ENCODE data around the gene RAI1. TPM values are rescaled to one million over a fixed set of nuclear protein-coding genes. Genes with fewer than 3 reads are reported as not detected.

RAI1 gene
- total and polyA plus RNA-seq, 2 of the 8 experiments (the other 6 are each of a cell fraction or from before 2014, with no cell fraction given) = 0.39 to 1.2 TPM

- Histone ChIP-seq H2BK20ac (ENCODE audit: low read length) (no peak overlapping the region), H2BK5ac (ENCODE audit: low read depth, low read length) (no peak overlapping the region), H3K36me3 (ENCODE audit: control insufficient read depth in 2 of 4, insufficient read depth in 4 of 4, low read length in 3 of 4) (no peaks in the 10 kb centered on the region), H4K8ac (ENCODE audit: extremely low read depth, insufficient read depth, low read length) (no peak overlapping the region; the same call in 1 of the 2 replicates), H3K4me1 (replicated peaks in 1 of 4; ENCODE audit: control insufficient read depth in 3 of 4, insufficient read depth in 4 of 4, low read length in 3 of 4) (peaks cover 5 to 31% (median 22%) of the 10 kb centered on the region in 4 experiments), H3K23me2 (ENCODE audit: low read depth, low read length) (peaks cover 3% of the 10 kb centered on the region; the same call in 1 of the 2 replicates), H2AFZ (ENCODE audit: low read length) (no peak overlapping the region), H3K4me3 (ENCODE audit: extremely low read depth in 1 of 4, insufficient read depth in 2 of 4, low read depth in 3 of 4, low read length in 4 of 4) (no peak overlapping the region), H3K18ac (ENCODE audit: extremely low read depth, low read length) (no peak overlapping the region), H3K14ac (ENCODE audit: insufficient read length) (no peak overlapping the region), H4K5ac (ENCODE audit: insufficient read length, low read depth, low read length) (no peak overlapping the region), H2AK5ac (ENCODE audit: low read depth, low read length) (0 out of 2 replicates have a peak overlapping the region, but pooled peaks have one; percentile 39), H3K56ac (replicated peaks; ENCODE audit: insufficient read length, low read depth, low read length) (no peak overlapping the region), H3K9ac (replicated peaks in 1 of 4; ENCODE audit: extremely low read depth in 1 of 4, low read depth in 3 of 4, low read length in 3 of 4) (no peak overlapping the region), H3K27me3 (replicated peaks in 1 of 4; ENCODE audit: control insufficient read depth in 3 of 4, extremely low read depth in 1 of 4, insufficient read depth in 3 of 4, low read length in 3 of 4) (peaks cover 0 to 28% (median 20%) of the 10 kb centered on the region in 4 experiments; a peak in 6 of 7 replicates), H3K27ac (ENCODE audit: low read depth, low read length) (no peak overlapping the region), H2BK15ac (ENCODE audit: low read length) (0 out of 2 replicates have a peak overlapping the region, but pooled peaks have one; percentile 88), H3K4me2 (ENCODE audit: insufficient read depth in 1 of 2, low read depth in 2 of 2, low read length in 2 of 2) (no peak overlapping the region), H2BK120ac (replicated peaks; ENCODE audit: low read depth, low read length) (no peak overlapping the region), H3K79me2 (ENCODE audit: control insufficient read depth in 1 of 2, insufficient read depth in 2 of 2, low read length in 2 of 2) (no peaks in the 10 kb centered on the region), H3K9me3 (ENCODE audit: insufficient read depth in 2 of 2, low read depth in 1 of 2, low read length in 1 of 2) (no peaks in the 10 kb centered on the region), H4K91ac (replicated peaks; ENCODE audit: insufficient read length, low read length) (no peak overlapping the region), H3K23ac (ENCODE audit: insufficient read length) (no peak overlapping the region), H3K79me1 (ENCODE audit: low read depth, low read length) (no peaks in the 10 kb centered on the region), H2BK12ac (ENCODE audit: low read depth, low read length) (0 out of 2 replicates have a peak overlapping the region, but pooled peaks have one; percentile 27), H4K20me1 (replicated peaks in 1 of 2; ENCODE audit: control insufficient read depth in 1 of 2, insufficient read depth in 2 of 2, low read length in 2 of 2) (peaks cover 0 to 6% of the 10 kb centered on the region in 2 experiments), H3K4ac (replicated peaks; ENCODE audit: insufficient read length, low read depth, low read length) (no peak overlapping the region)
- WGBS, 2 experiments (ENCODE audit: extremely low coverage in 1 of 2, insufficient coverage in 1 of 2, insufficient read length in 1 of 2, insufficient replicate concordance in 2 of 2, low coverage in 1 of 2, low lambda C conversion rate in 2 of 2, missing lambda C conversion rate in 1 of 2) = 89% methylated on average over 31 of the region's 31 CpGs; no CpG with 5 or more reads in 1 of the 2 experiments
- DNase-seq (ENCODE audit: low read depth in 1 of 2, low spot score in 2 of 2) (no peak), FAIRE-seq (no peak)
- ChIA-PET POLR2A (ENCODE audit: partially characterized antibody) (interaction anchor here (0.8 to 3.6 kb wide), 7 partner anchors 9 to 43 kb away, joined by 3 to 20 read pairs (median 4); no protein-coding TSS in a partner anchor), CTCF (ENCODE audit: partially characterized antibody) (interaction anchor here (0.8 to 3.4 kb wide), 5 partner anchors 10 to 51 kb away, joined by 3 to 13 read pairs (median 3); no protein-coding TSS in a partner anchor)
- TF ChIP-seq ZNF274 (IDR thresholded peaks at IDR 0.05; ENCODE audit: borderline replicate concordance, extremely low read depth, low read length) = no peak
- no peak for TF ChIP-seq BACH1 (IDR thresholded peaks at IDR 0.05; ENCODE audit: low read length)
- TF ChIP-seq YY1 (IDR thresholded peaks at IDR 0.05; ENCODE audit: low read depth, low read length) = no peak
- TF ChIP-seq TAF7 (optimal IDR thresholded peaks at IDR 0.05; ENCODE audit: borderline replicate concordance, low read depth, low read length) = no peak
- TF ChIP-seq SP4 (IDR thresholded peaks at IDR 0.05; ENCODE audit: low read length) = no peak
- no peak for TF ChIP-seq ATF2 (IDR thresholded peaks at IDR 0.05; ENCODE audit: low read length)
- TF ChIP-seq TCF12 (IDR thresholded peaks at IDR 0.05; ENCODE audit: low read depth, low read length) = no peak
- no peak for TF ChIP-seq GABPA (IDR thresholded peaks at IDR 0.05; ENCODE audit: borderline replicate concordance, insufficient read depth, low read length)
- no peak for TF ChIP-seq USF2 (IDR thresholded peaks at IDR 0.05; ENCODE audit: low read length)
- TF ChIP-seq BCL11A (IDR thresholded peaks at IDR 0.05; ENCODE audit: low read depth in 2 of 2, low read length in 2 of 2) = no peak
- no peak for TF ChIP-seq KDM4A (IDR thresholded peaks at IDR 0.05; ENCODE audit: low read depth, low read length, severe bottlenecking)
Measured at GRCh38 chr17:17794382-17794781, 113.1 kb downstream of the RAI1 start.

Data from H1 (cell line).